NCI-H1930 (cell line): ENCODE measurements around the gene RRAD.
A peak's percentile ranks its signal among the peaks of the same experiment; 100 is the strongest.
"Not testable (repeated sequence)": the region's sequence is repeated elsewhere in the genome, so short reads cannot be mapped to it uniquely, and the experiment has no call there.

Experiments used
- DNase-seq, 2 experiments: peaks; one replicate each; lab custom pipeline; 2025; lab: John Stamatoyannopoulos, UW

Gene RRAD, protein sequence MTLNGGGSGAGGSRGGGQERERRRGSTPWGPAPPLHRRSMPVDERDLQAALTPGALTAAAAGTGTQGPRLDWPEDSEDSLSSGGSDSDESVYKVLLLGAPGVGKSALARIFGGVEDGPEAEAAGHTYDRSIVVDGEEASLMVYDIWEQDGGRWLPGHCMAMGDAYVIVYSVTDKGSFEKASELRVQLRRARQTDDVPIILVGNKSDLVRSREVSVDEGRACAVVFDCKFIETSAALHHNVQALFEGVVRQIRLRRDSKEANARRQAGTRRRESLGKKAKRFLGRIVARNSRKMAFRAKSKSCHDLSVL

GRCh38 chr16:66925322-66925840, at the start of gene RRAD:
Gene RRAD, minus strand, starts transcription at chr16:66925535. Its CDS starts 356 bp downstream, at chr16:66925179.
- DNase-seq = no peak

- DNase-seq = not testable (repeated sequence)
Observed at GRCh38 chr16:66974932-66975246, 49.6 kb upstream of the RRAD start.

- DNase-seq = not testable (repeated sequence)
Observed at GRCh38 chr16:66974156-66974931, 49.0 kb upstream of the RRAD start.

DNA sequence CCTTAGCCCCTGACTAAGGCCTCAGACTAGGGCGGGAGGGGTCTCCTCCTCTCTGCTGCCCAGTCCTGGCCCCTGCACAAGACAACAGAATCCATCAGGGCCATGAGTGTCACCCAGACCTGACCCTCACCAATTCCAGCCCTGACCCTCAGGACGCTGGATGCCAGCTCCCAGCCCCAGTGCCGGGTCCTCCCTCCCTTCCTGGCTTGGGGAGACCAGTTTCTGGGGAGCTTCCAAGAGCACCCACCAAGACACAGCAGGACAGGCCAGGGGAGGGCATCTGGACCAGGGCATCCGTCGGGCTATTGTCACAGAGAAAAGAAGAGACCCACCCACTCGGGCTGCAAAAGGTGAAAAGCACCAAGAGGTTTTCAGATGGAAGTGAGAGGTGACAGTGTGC, 48.4 kb upstream of the RRAD start:
- DNase-seq = no peak

GRCh38 chr16:66972983-66973382, 47.6 kb upstream of the RRAD start:
- DNase-seq = no peak

DNA sequence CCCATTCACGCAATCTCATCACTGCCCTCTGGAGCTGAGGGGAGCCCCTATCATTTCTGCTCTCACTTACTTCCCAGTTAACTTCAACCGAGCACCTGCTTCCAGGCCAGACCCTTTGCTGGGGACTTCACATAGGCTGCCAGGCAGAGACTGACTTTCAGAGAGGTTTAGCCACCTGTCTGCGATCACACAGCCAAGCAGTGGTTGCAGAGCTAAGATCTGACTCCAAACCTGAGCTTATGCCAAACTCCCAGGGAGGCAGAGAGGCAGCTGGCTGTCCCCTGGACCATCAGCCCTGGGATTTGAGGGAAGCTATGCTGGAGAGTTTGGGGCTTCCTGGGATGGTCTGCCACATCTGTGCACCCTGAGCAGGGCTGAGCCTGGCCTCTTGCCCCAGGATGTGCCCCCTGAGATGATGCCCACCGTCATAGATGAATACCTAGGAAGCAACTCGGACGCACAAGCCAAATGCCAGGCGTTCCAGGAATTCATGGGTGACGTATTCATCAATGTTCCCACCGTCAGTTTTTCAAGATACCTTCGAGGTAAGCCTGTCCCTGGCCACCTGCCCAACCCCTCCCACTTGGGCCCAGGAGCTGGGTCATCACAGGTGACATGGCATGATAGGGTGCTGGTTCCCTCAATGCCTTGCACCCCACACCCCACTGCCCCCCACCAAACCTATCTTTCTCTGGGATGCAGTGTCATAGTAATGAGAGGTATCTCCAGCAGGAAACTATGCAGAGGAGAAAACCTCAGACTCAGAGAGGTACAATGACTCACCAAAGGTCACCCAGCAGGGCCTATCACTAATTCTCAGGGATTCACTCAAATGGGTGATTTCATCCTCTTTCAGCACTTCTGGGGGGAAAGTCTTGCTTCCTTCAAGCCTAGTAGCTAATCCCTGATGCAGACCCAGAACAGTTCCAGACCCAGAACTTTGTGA, 45.7 kb upstream of the RRAD start:
- DNase-seq = no peak

GRCh38 chr16:66968847-66969246, 43.5 kb upstream of the RRAD start:
- no peak for DNase-seq

DNA sequence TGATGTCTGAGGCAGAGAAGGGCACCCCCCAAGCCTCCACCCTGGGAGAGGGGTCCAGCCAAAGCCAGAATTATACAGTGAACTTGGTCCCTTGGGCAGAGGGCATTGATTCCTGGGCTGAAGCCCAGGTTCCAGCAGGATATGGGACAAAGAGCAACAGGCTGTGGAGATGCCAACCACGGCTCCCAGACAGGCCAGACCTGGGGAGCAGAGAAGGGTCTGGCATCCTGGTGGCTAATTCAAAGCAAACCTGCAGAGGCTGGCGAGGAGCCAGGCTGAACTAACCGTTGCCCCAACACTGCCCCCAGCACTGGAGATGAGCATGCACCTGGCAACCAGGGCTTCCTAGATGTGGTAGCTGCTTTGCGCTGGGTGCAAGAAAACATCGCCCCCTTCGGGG, 38.7 kb upstream of the RRAD start:
- no peak for DNase-seq

GRCh38 chr16:66961914-66962313, 36.6 kb upstream of the RRAD start:
- no peak for DNase-seq

- peak; percentile 17 to 50 for DNase-seq
Observed at GRCh38 chr16:66961065-66961744, 35.9 kb upstream of the RRAD start, which contains the start of gene CES3. Gene CES3, plus strand, starts transcription at chr16:66961266. Its CDS starts 42 bp downstream, at chr16:66961308.

GRCh38 chr16:66960270-66960669, 34.9 kb upstream of the RRAD start:
- no peak for DNase-seq

- no peak for DNase-seq
Observed at GRCh38 chr16:66959704-66960161, 34.4 kb upstream of the RRAD start.

DNA sequence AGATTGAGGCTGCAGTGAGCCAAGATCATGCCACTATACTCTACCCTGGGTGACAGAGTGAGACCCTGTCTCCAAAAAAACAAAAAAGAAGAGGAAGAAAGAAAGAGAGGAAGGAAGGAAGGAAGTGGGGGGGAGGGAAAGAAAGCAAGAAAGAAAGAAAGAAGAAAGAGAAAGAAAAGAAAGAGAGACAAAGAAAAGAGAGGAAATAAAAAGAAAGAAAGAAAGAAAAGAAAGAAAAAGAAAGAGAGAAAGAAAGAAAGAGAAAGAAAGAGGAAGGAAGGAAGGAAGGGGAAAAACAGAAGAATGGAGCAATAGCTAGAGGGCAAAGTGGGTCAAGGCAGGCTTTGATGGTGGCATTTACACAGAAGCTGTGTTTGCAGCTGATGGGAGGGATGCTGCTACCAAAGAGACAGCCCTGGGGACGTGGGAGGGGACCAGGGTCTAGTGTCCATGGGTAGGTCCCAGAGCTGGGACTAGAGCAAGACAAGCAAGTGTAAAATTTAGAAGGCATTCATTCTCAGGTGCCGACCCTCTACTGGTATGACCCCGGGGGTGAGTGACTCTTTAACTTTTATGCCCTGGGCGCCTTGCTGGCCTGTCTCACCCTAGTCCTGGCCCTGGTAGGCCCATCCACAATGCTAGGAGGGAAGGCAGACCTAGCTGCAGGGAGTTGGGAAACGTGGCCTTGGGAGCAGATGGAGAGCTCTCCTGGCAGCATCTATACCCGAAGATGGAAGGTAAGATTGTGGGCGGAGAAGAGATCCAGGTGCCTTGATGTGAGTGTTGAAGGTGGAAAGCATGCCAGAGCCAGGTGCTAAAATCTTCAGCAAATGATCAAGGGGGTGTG, 33.7 kb upstream of the RRAD start:
- DNase-seq = no peak

DNA sequence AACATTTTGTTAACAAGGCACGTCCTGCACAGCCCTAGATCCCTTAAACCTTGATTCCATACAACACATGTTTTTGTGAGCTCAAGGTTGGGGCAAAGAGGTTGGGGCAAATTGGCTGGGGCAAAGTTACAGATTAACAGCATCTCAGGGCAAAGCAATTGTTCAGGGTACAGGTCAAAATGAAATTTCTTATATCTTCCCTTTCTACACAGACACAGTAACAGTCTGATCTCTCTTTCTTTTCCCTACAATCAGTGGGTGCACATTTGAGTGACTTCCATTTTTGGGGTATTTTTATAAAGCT, 30.8 kb upstream of the RRAD start:
- not testable (repeated sequence) for DNase-seq

GRCh38 chr16:66955363-66956153, 30.2 kb upstream of the RRAD start:
- DNase-seq = not testable (repeated sequence)

GRCh38 chr16:66954097-66954659, 28.8 kb upstream of the RRAD start:
- peak; percentile 5 to 47 for DNase-seq

- no peak for DNase-seq
Observed at GRCh38 chr16:66953462-66954096, 28.2 kb upstream of the RRAD start.

GRCh38 chr16:66952430-66953110, 27.2 kb upstream of the RRAD start:
- no peak for DNase-seq
